Measurements from ENCODE around the gene CCNE1. TPM values are rescaled to one million over a fixed set of nuclear protein-coding genes. Genes with fewer than 3 reads are reported as not detected.

CCNE1 gene
- total RNA-seq, 1 experiment from 2014 or later, result 36.0 TPM

DNA sequence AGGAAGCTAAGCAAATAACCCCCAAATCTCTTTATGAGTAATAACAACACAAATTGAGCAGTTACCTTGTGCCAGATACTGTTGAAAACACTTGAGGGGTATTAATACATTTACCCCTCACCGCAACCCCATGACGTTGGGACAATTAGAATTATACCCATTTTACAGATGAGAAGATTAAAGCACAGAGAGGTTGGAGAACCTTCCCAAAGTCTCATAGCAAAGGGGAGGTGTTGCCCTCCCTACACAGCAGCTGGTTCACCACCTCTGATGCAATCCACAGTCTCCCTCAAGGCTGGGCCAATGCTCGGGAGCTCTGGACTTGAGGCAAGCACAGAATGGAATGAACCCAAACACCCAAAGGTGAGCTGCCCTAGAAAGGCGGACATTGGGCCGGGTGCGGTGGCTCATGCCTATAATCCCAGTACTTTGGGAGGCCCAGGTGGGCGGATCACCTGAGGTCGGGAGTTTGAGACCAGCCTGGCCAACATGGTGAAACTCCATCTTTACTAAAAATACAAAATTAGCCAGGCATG lies 3.9 kb upstream of the CCNE1 start:
- Mint-ChIP-seq H3K4me1 (peaks cover 13% of the 10 kb centered on the region), H3K27ac (no peak overlapping the region), H3K9me3 (no peaks in the 10 kb centered on the region), H3K36me3 (no peaks in the 10 kb centered on the region), H3K27me3 (ENCODE audit: low read depth) (peaks cover 4% of the 10 kb centered on the region; the same call in 1 of the 2 replicates), H3K4me3 (no peak overlapping the region)
- CTCF ChIA-PET, result interaction anchor here (1.0 kb wide), 1 partner anchor 28 kb away, joined by 3 read pairs; no protein-coding TSS in a partner anchor
- DNase-seq (ENCODE audit: low spot score), result no peak
- no peak for ATAC-seq
- TF ChIP-seq, protein P1, sequence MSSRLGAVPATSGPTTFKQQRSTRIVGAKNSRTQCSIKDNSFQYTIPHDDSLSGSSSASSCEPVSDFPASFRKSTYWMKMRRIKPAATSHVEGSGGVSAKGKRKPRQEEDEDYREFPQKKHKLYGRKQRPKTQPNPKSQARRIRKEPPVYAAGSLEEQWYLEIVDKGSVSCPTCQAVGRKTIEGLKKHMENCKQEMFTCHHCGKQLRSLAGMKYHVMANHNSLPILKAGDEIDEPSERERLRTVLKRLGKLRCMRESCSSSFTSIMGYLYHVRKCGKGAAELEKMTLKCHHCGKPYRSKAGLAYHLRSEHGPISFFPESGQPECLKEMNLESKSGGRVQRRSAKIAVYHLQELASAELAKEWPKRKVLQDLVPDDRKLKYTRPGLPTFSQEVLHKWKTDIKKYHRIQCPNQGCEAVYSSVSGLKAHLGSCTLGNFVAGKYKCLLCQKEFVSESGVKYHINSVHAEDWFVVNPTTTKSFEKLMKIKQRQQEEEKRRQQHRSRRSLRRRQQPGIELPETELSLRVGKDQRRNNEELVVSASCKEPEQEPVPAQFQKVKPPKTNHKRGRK (CRISPR knock-in tag; IDR thresholded peaks at IDR 0.05; ENCODE audit: borderline replicate concordance), result no peak
- TF ChIP-seq, protein P2, sequence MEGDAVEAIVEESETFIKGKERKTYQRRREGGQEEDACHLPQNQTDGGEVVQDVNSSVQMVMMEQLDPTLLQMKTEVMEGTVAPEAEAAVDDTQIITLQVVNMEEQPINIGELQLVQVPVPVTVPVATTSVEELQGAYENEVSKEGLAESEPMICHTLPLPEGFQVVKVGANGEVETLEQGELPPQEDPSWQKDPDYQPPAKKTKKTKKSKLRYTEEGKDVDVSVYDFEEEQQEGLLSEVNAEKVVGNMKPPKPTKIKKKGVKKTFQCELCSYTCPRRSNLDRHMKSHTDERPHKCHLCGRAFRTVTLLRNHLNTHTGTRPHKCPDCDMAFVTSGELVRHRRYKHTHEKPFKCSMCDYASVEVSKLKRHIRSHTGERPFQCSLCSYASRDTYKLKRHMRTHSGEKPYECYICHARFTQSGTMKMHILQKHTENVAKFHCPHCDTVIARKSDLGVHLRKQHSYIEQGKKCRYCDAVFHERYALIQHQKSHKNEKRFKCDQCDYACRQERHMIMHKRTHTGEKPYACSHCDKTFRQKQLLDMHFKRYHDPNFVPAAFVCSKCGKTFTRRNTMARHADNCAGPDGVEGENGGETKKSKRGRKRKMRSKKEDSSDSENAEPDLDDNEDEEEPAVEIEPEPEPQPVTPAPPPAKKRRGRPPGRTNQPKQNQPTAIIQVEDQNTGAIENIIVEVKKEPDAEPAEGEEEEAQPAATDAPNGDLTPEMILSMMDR (IDR thresholded peaks at IDR 0.05), result no peak
- TF ChIP-seq, protein P3, sequence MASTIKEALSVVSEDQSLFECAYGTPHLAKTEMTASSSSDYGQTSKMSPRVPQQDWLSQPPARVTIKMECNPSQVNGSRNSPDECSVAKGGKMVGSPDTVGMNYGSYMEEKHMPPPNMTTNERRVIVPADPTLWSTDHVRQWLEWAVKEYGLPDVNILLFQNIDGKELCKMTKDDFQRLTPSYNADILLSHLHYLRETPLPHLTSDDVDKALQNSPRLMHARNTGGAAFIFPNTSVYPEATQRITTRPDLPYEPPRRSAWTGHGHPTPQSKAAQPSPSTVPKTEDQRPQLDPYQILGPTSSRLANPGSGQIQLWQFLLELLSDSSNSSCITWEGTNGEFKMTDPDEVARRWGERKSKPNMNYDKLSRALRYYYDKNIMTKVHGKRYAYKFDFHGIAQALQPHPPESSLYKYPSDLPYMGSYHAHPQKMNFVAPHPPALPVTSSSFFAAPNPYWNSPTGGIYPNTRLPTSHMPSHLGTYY (CRISPR knock-in tag; IDR thresholded peaks at IDR 0.05), result no peak
- no peak for TF ChIP-seq GTF2I (CRISPR knock-in tag; conservative IDR thresholded peaks at IDR 0.05)
- TF ChIP-seq RELA (CRISPR knock-in tag; IDR thresholded peaks at IDR 0.05; ENCODE audit: borderline replicate concordance), result no peak
- no peak for TF ChIP-seq FOXJ3 (CRISPR knock-in tag; IDR thresholded peaks at IDR 0.05; ENCODE audit: borderline replicate concordance)
- TF ChIP-seq, protein P4, sequence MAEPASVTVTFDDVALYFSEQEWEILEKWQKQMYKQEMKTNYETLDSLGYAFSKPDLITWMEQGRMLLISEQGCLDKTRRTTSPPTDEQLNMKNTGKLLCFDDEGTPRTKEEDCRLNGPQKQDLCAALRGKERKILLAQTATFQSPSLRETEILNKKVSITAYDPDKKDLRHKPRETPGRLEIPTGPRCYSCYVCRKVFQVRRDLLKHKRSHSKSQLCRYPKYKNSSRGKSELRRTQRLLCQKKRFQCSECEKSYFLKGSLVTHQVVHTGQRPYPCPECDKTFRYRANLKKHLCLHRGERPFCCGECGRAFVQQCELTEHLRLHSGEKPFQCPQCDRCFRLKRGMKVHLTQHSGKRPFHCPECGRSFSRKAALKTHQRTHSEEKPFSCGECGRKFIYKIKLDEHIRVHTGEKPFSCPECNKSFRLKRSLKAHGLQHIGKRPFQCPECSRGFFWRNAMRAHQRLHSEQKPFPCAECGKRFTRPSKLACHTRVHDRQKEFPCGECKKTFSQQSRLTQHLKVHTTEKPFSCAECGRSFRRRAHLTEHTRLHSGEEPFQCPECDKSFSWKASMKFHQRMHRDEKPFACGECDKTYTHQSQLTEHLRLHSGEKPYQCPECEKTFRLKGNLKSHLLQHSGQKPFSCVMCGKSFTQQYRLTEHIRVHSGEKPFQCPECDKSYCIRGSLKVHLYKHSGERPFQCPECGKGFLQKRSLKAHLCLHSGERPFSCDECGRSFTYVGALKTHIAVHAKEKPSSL (CRISPR knock-in tag; conservative IDR thresholded peaks at IDR 0.05), result no peak
- TF ChIP-seq, protein P5, sequence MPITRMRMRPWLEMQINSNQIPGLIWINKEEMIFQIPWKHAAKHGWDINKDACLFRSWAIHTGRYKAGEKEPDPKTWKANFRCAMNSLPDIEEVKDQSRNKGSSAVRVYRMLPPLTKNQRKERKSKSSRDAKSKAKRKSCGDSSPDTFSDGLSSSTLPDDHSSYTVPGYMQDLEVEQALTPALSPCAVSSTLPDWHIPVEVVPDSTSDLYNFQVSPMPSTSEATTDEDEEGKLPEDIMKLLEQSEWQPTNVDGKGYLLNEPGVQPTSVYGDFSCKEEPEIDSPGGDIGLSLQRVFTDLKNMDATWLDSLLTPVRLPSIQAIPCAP (CRISPR knock-in tag; IDR thresholded peaks at IDR 0.05), result no peak
- TF ChIP-seq SP1 (CRISPR knock-in tag; conservative IDR thresholded peaks at IDR 0.05), result no peak
- TF ChIP-seq ZNF138 (CRISPR knock-in tag; conservative IDR thresholded peaks at IDR 0.05), result no peak
- no peak for TF ChIP-seq NFATC4 (CRISPR knock-in tag; IDR thresholded peaks at IDR 0.05)
- TF ChIP-seq, protein P6, sequence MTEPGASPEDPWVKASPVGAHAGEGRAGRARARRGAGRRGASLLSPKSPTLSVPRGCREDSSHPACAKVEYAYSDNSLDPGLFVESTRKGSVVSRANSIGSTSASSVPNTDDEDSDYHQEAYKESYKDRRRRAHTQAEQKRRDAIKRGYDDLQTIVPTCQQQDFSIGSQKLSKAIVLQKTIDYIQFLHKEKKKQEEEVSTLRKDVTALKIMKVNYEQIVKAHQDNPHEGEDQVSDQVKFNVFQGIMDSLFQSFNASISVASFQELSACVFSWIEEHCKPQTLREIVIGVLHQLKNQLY (CRISPR knock-in tag; IDR thresholded peaks at IDR 0.05), result no peak
- TF ChIP-seq, protein P7, sequence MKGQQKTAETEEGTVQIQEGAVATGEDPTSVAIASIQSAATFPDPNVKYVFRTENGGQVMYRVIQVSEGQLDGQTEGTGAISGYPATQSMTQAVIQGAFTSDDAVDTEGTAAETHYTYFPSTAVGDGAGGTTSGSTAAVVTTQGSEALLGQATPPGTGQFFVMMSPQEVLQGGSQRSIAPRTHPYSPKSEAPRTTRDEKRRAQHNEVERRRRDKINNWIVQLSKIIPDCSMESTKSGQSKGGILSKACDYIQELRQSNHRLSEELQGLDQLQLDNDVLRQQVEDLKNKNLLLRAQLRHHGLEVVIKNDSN (CRISPR knock-in tag; IDR thresholded peaks at IDR 0.05), result no peak
- TF ChIP-seq, protein P8, sequence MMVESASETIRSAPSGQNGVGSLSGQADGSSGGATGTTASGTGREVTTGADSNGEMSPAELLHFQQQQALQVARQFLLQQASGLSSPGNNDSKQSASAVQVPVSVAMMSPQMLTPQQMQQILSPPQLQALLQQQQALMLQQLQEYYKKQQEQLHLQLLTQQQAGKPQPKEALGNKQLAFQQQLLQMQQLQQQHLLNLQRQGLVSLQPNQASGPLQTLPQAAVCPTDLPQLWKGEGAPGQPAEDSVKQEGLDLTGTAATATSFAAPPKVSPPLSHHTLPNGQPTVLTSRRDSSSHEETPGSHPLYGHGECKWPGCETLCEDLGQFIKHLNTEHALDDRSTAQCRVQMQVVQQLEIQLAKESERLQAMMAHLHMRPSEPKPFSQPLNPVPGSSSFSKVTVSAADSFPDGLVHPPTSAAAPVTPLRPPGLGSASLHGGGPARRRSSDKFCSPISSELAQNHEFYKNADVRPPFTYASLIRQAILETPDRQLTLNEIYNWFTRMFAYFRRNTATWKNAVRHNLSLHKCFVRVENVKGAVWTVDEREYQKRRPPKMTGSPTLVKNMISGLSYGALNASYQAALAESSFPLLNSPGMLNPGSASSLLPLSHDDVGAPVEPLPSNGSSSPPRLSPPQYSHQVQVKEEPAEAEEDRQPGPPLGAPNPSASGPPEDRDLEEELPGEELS (CRISPR knock-in tag; IDR thresholded peaks at IDR 0.05), result no peak
- TF ChIP-seq CREB1 (CRISPR knock-in tag; IDR thresholded peaks at IDR 0.05), result no peak
- TF ChIP-seq, protein P9, sequence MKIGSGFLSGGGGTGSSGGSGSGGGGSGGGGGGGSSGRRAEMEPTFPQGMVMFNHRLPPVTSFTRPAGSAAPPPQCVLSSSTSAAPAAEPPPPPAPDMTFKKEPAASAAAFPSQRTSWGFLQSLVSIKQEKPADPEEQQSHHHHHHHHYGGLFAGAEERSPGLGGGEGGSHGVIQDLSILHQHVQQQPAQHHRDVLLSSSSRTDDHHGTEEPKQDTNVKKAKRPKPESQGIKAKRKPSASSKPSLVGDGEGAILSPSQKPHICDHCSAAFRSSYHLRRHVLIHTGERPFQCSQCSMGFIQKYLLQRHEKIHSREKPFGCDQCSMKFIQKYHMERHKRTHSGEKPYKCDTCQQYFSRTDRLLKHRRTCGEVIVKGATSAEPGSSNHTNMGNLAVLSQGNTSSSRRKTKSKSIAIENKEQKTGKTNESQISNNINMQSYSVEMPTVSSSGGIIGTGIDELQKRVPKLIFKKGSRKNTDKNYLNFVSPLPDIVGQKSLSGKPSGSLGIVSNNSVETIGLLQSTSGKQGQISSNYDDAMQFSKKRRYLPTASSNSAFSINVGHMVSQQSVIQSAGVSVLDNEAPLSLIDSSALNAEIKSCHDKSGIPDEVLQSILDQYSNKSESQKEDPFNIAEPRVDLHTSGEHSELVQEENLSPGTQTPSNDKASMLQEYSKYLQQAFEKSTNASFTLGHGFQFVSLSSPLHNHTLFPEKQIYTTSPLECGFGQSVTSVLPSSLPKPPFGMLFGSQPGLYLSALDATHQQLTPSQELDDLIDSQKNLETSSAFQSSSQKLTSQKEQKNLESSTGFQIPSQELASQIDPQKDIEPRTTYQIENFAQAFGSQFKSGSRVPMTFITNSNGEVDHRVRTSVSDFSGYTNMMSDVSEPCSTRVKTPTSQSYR (CRISPR knock-in tag; IDR thresholded peaks at IDR 0.05), result no peak
- TF ChIP-seq ZNF396 (CRISPR knock-in tag; IDR thresholded peaks at IDR 0.05; ENCODE audit: borderline replicate concordance), result no peak
- no peak for TF ChIP-seq FOXK1 (CRISPR knock-in tag; IDR thresholded peaks at IDR 0.05)
- POLR2A ChIA-PET, result no interaction called here
